Gastroesophageal sphincter (tissue), 4 donors: ENCODE data around the gene SSRP1. TPM values are rescaled to one million over a fixed set of nuclear protein-coding genes. Genes with fewer than 3 reads are reported as not detected.

ENCODE experiments used
- ATAC-seq: fragments of 150-250 bp; one replicate; pipeline ENCODE4 v1.9.1; 2016; ENCODE audit warnings: mild to moderate bottlenecking, moderate library complexity
- H3K27ac ChIP-seq, 4 donors: fragments of 200-600 bp; sonication (generic) in 3 of 4; 1 replicate in 3 of 4; 2 replicates in 1 of 4; pipeline ENCODE4 v1.5.1; 2016 to 2019
- H3K27me3 ChIP-seq: fragments of 200-600 bp; sonication (generic); one replicate; pipeline ENCODE4 v1.5.1; 2019
- H3K36me3 ChIP-seq, 2 donors: fragments of 200-600 bp; sonication (generic); one replicate each; pipeline ENCODE4 v1.5.1; 2019; ENCODE audit warnings: control low read depth in 1 of 2
- H3K4me1 ChIP-seq, 3 donors: fragments of 200-600 bp; sonication (generic); 1 replicate in 2 of 3; 2 replicates in 1 of 3; pipeline ENCODE4 v1.5.1; 2016 to 2019; ENCODE audit warnings: control low read depth in 2 of 3
- H3K4me3 ChIP-seq, 2 donors: fragments of 200-600 bp; sonication (generic); one replicate each; pipeline ENCODE4 v1.5.1; 2019; ENCODE audit warnings: mild to moderate bottlenecking in 1 of 2, moderate library complexity in 1 of 2
- H3K9me3 ChIP-seq, 3 donors: fragments of 200-600 bp; sonication (generic); one replicate each; pipeline ENCODE4 v1.5.1; 2017 to 2019; ENCODE audit warnings: control low read depth in 2 of 3
- EP300 ChIP-seq: sonication (generic); formaldehyde crosslinking; IDR thresholded peaks from one replicate; pipeline ENCODE4 v1.6.1; 2017; ENCODE audit warnings: antibody characterized with exemption, mild to moderate bottlenecking
- POLR2A ChIP-seq, 2 donors: fragments of 450-650 bp; IDR thresholded peaks; one replicate each; pipeline ENCODE4 v1.6.1; 2017; ENCODE audit warnings: antibody characterized with exemption in 2 of 2, mild to moderate bottlenecking in 2 of 2, moderate library complexity in 1 of 2
- POLR2AphosphoS5 ChIP-seq: sonication (generic); formaldehyde crosslinking; IDR thresholded peaks from one replicate; pipeline ENCODE4 v1.6.1; 2017; ENCODE audit warnings: antibody characterized with exemption
- WGBS, 2 donors: methylation state at CpG; one replicate each; pipeline ENCODE4 v1.1.5; 2018; ENCODE audit warnings: low coverage in 1 of 2; 5-methylcytosine and 5-hydroxymethylcytosine counted together
- total RNA-seq, 4 donors: library from RNA; depleted of rRNA; stranded (reverse); fragments of >200 nt; gene quantifications; one replicate each; pipeline ENCODE4 v1.1.0, GENCODE V29; 2016
- TF ChIP-seq, protein P1 (sequence below), 4 experiments: fragments of 200-600 bp in 2 of 4; fragments of 450-650 bp in 2 of 4; sonication (generic) in 1 of 4; IDR thresholded peaks; one replicate each; pipeline ENCODE4 v1.5.1; 2017 to 2019; ENCODE audit warnings: antibody characterized with exemption in 4 of 4, mild to moderate bottlenecking in 2 of 4, moderate library complexity in 2 of 4

SSRP1 gene
- total RNA-seq, 4 donors from 2014 or later = 66.0 to 101 (median 79.8) TPM

DNA sequence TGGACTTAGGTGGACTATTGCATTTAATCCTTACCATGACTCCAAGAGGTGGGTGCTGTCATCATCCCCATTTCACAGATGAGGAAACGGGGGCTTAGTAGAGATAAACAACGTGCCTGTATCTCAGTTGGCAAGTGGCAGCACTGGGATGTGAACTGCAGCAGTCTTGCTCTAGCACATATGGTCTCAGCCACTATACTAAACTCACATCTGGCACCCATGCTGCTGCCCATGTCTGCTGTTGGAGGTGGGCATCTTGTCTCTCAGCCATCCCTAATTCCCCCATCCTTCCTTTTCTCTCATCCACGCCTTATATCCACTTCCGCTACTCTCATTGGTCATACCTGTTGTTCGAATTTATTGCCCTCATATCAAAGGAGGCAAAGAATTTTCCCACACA is 41.4 kb upstream of the SSRP1 start:
- TF ChIP-seq POLR2AphosphoS5 (no peak), POLR2A (IDR thresholded peaks at IDR 0.05) (no peak), EP300 (no peak)
- TF ChIP-seq, protein P1, sequence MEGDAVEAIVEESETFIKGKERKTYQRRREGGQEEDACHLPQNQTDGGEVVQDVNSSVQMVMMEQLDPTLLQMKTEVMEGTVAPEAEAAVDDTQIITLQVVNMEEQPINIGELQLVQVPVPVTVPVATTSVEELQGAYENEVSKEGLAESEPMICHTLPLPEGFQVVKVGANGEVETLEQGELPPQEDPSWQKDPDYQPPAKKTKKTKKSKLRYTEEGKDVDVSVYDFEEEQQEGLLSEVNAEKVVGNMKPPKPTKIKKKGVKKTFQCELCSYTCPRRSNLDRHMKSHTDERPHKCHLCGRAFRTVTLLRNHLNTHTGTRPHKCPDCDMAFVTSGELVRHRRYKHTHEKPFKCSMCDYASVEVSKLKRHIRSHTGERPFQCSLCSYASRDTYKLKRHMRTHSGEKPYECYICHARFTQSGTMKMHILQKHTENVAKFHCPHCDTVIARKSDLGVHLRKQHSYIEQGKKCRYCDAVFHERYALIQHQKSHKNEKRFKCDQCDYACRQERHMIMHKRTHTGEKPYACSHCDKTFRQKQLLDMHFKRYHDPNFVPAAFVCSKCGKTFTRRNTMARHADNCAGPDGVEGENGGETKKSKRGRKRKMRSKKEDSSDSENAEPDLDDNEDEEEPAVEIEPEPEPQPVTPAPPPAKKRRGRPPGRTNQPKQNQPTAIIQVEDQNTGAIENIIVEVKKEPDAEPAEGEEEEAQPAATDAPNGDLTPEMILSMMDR (IDR thresholded peaks at IDR 0.05) = no peak
- WGBS, 2 donors = 62 to 82% methylated on average over 3 of the region's 5 CpGs

DNA sequence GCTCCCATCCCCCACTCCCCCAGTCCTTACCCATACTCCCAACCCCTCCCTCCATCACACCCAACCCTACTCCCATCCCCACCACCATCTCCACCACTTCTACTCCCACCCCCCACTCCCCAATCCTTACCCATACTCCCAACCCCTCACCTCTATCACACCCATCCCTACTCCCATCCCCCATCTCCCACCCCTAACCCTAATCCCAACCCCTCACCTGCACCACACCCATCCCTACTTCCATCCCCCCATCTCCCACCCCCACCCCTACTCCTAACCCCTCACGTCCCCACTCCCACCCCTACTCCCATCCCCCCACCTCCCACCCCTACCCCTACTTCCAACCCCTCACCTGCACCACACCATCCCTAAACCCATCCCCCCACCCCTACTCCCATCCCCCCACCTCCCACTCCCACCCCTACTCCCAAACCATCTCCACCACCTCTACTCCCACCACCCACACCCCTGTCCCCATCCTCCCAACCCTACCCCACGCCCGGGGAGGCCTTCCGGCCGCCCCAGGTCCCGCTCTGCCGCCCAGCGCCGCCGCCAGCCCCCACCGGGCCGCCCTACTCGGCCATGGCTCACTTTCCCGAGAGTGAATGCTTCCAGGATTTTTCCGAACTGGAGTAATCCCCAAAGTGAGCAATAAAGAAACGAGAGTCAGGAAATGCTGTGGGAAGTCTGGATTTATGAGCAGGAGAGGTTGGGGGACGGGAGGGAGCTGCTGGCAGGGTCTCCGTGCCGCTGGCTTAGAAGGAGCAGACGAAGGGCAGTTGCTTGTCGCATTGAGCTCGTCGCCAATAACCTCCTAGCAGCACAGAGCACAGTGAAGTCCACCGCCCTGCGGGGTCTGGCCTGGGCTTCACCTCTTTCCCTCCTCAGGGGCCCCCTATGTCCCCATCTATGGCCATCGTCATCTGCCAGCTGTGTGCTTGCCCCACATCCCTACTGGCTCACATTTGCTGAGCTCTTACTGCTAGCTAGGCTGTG is 40.7 kb upstream of the SSRP1 start:
- TF ChIP-seq POLR2A (IDR thresholded peaks at IDR 0.05) (no peak), POLR2AphosphoS5 (no peak), EP300 (no peak)
- TF ChIP-seq, protein P1 (IDR thresholded peaks at IDR 0.05) = no peak
- Histone ChIP-seq H3K27ac (no peak overlapping the region), H3K36me3 (no peaks in the 10 kb centered on the region), H3K27me3 (peaks cover 15% of the 10 kb centered on the region), H3K4me1 (no peaks in the 10 kb centered on the region), H3K9me3 (no peaks in the 10 kb centered on the region), H3K4me3 (no peak overlapping the region)
- ATAC-seq = no peak
- WGBS, 2 donors = 51% methylated on average over 10 of the region's 26 CpGs; no CpG with 5 or more reads in 1 of the 2 donors

More for the DNA sequence above, 41.4 kb upstream of the SSRP1 start:
- no peak overlapping the region for H3K27ac ChIP-seq
- H3K9me3 ChIP-seq = no peaks in the 10 kb centered on the region
- H3K27me3 ChIP-seq = peaks cover 15% of the 10 kb centered on the region
- H3K4me3 ChIP-seq = no peak overlapping the region
- no peaks in the 10 kb centered on the region for H3K4me1 ChIP-seq
- no peaks in the 10 kb centered on the region for H3K36me3 ChIP-seq
- ATAC-seq = no peak

DNA sequence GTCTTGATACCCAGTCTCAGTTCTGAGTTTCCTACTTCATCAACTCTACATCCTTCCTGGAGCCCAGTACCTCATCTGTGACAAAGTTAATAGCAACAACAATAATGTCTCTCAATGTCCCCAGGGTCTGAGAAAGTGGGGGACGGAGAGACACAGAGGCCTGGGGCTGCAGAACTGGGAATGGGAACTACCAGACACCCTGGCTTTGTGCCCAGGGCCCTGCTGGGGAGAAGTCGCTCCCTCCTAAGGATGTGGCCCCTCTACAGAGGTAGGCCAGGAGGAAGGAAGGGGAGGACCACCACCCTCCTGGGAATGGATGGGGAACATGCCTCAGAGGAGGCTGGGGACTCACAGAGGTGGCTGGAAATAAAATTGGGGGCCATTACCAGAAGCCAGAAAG is 39.8 kb upstream of the SSRP1 start:
- H3K27me3 ChIP-seq = peaks cover 15% of the 10 kb centered on the region
- H3K36me3 ChIP-seq = no peaks in the 10 kb centered on the region
- no peak overlapping the region for H3K27ac ChIP-seq
- 55% methylated on average over 2 of the region's 2 CpGs; no CpG with 5 or more reads in 1 of the 2 donors for WGBS, 2 donors
- TF ChIP-seq POLR2AphosphoS5 = no peak
- H3K4me3 ChIP-seq = no peak overlapping the region
- no peak for ATAC-seq
- H3K9me3 ChIP-seq = no peaks in the 10 kb centered on the region
- no peaks in the 10 kb centered on the region for H3K4me1 ChIP-seq

GRCh38 chr11:57374966-57375365 is 39.3 kb upstream of the SSRP1 start:
- H3K27ac ChIP-seq = no peak overlapping the region
- no peaks in the 10 kb centered on the region for H3K36me3 ChIP-seq
- no peak overlapping the region for H3K4me3 ChIP-seq
- H3K27me3 ChIP-seq = peaks cover 14% of the 10 kb centered on the region
- TF ChIP-seq, protein P1 (IDR thresholded peaks at IDR 0.05) = no peak
- TF ChIP-seq POLR2A (IDR thresholded peaks at IDR 0.05) (no peak), POLR2AphosphoS5 (no peak), EP300 (no peak)
- WGBS, 2 donors = 93 to 100% methylated on average over 2 to 3 of the region's 3 CpGs
- ATAC-seq = no peak
- H3K9me3 ChIP-seq = no peaks in the 10 kb centered on the region
- H3K4me1 ChIP-seq = no peaks in the 10 kb centered on the region

DNA sequence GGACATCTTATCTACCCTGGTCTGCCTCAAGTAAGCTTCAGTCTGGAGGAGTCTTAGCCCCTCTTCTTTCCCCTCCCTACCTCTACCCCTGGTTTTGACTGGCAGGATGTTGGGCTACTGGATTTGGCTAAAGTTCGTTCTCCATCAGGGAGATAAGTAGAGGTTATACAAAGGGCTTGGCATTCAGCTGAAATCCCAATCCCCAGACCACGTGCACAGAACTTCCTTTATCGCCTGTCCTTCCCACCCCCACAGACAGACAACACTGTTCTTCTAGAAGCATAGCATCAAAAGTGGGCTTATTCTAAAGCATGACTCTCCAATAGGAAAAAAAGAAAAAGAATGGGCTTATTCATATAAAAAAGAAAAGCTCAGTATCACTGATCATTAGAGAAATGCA is 37.5 kb upstream of the SSRP1 start:
- no peak for ATAC-seq
- Histone ChIP-seq H3K9me3 (no peaks in the 10 kb centered on the region), H3K4me1 (no peaks in the 10 kb centered on the region), H3K4me3 (no peak overlapping the region), H3K27ac (no peak overlapping the region), H3K36me3 (no peaks in the 10 kb centered on the region), H3K27me3 (peaks cover 15% of the 10 kb centered on the region)
- TF ChIP-seq POLR2AphosphoS5 = no peak
- no peak for TF ChIP-seq EP300
- TF ChIP-seq POLR2A (IDR thresholded peaks at IDR 0.05) = no peak
- TF ChIP-seq, protein P1 (IDR thresholded peaks at IDR 0.05) = no peak
- 20 to 33% methylated on average over 2 to 3 of the region's 3 CpGs for WGBS, 2 donors
